Activated naive CD4-positive, alpha-beta T cell treated with anti-CD3 and anti-CD28 coated beads for 36 hours (primary cell): ENCODE measurements around the gene ATXN7. TPM values are rescaled to one million over a fixed set of nuclear protein-coding genes. Genes with fewer than 3 reads are reported as not detected.

Experiments used
- total RNA-seq, 2 experiments: library from RNA; stranded (reverse); gene quantifications; one replicate each; pipeline ENCODE4 v1.2.3, GENCODE V29; 2021

ATXN7 gene
- total RNA-seq, 2 experiments from 2014 or later: 25.5 to 25.8 TPM

Other genes with a start within 250 kb of the ATXN7 start
- not detected for gene SNTN, start 211.2 kb upstream of the ATXN7 start, total RNA-seq
- not detected for gene C3orf49, start 44.6 kb upstream of the ATXN7 start, total RNA-seq
- gene THOC7, start 62 bp upstream of the ATXN7 start, total RNA-seq: 10 to 100 TPM; 72.8 to 77.0 TPM
- not detected for gene SCAANT1, start 48.5 kb downstream of the ATXN7 start, total RNA-seq
- gene PSMD6, start 159.6 kb downstream of the ATXN7 start, total RNA-seq: 100 to 1,000 TPM; 101 to 103 TPM